Stimulated activated CD4-positive, alpha-beta T cell treated with anti-CD3 and anti-CD28 coated beads, Interleukin-4, amount 100 ng/mL, for 1 hour (primary cell): ENCODE data around the gene DENND2D.
A peak's percentile ranks its signal among the peaks of the same experiment; 100 is the strongest.

Experiments
- DNase-seq: peaks from one replicate; pipeline ENCODE4 v3.0.0-alpha.2; 2020

Gene DENND2D

GRCh38 chr1:111164151-111164550, 36.3 kb downstream of the DENND2D start:
- DNase-seq = no peak

GRCh38 chr1:111163363-111163762, 37.1 kb downstream of the DENND2D start:
- DNase-seq = no peak

- DNase-seq = no peak
Measured at GRCh38 chr1:111162488-111162880, 38.0 kb downstream of the DENND2D start.

GRCh38 chr1:111161843-111162487, 38.5 kb downstream of the DENND2D start:
- DNase-seq = no peak

- DNase-seq = no peak
Measured at GRCh38 chr1:111157431-111157830, 43.0 kb downstream of the DENND2D start.

GRCh38 chr1:111154021-111154999, 46.1 kb downstream of the DENND2D start:
- DNase-seq = no peak

GRCh38 chr1:111151838-111152237, 48.6 kb downstream of the DENND2D start:
- no peak for DNase-seq

GRCh38 chr1:111148376-111148881, 52.0 kb downstream of the DENND2D start:
- DNase-seq = no peak

GRCh38 chr1:111147948-111148347, 52.5 kb downstream of the DENND2D start:
- DNase-seq = no peak

GRCh38 chr1:111145963-111146768, 54.3 kb downstream of the DENND2D start:
- no peak for DNase-seq

GRCh38 chr1:111145542-111145941, 54.9 kb downstream of the DENND2D start:
- DNase-seq = no peak

GRCh38 chr1:111142356-111142975, 58.0 kb downstream of the DENND2D start:
- no peak for DNase-seq

GRCh38 chr1:111141245-111142220, 58.9 kb downstream of the DENND2D start:
- no peak for DNase-seq

GRCh38 chr1:111140680-111140967, 59.8 kb downstream of the DENND2D start:
- no peak for DNase-seq

GRCh38 chr1:111139956-111140679, 60.3 kb downstream of the DENND2D start, which contains the start of the genes CEPT1 and DRAM2:
CEPT1 (plus strand) TSS chr1:111140223; CDS start chr1:111147715, 7,492 bp downstream.
DRAM2 (minus strand) TSS chr1:111140093; CDS start chr1:111131554, 8,539 bp downstream.
- DNase-seq = peak; percentile 94

- peak; percentile 54 for DNase-seq
Measured at GRCh38 chr1:111139324-111139955, 61.0 kb downstream of the DENND2D start.
